Measurements from ENCODE around the gene FAM184A. TPM values are rescaled to one million over a fixed set of nuclear protein-coding genes. Genes with fewer than 3 reads are reported as not detected.
"Not testable (repeated sequence)": the region's sequence is repeated elsewhere in the genome, so short reads cannot be mapped to it uniquely, and the experiment has no call there.

The FAM184A gene
- total RNA-seq, 4 donors from 2014 or later = 3.0 to 14.3 (median 6.3) TPM

GRCh38 chr6:119122336-119122735 is 43.9 kb upstream of the FAM184A start:
- ATAC-seq (ENCODE audit: low FRiP score) = no peak
- no peak for TF ChIP-seq CTCF (IDR thresholded peaks at IDR 0.05)
- DNase-seq (ENCODE audit: low spot score) = no peak

- no peak for DNase-seq (ENCODE audit: low spot score)
- ATAC-seq (ENCODE audit: low FRiP score) = no peak
- TF ChIP-seq CTCF (IDR thresholded peaks at IDR 0.05) = no peak
These were observed 42.9 kb upstream of the FAM184A start for GRCh38 chr6:119121367-119121766.

- no peak for DNase-seq (ENCODE audit: low spot score)
- peak; percentile 66 for ATAC-seq (ENCODE audit: low FRiP score)
- no peak for TF ChIP-seq CTCF (IDR thresholded peaks at IDR 0.05)
These were observed 41.5 kb upstream of the FAM184A start for GRCh38 chr6:119119989-119120388.

GRCh38 chr6:119119062-119119461 is 40.6 kb upstream of the FAM184A start:
- ATAC-seq (ENCODE audit: low FRiP score); DNase-seq (ENCODE audit: low spot score): not testable (repeated sequence)

GRCh38 chr6:119116712-119117281 is 38.3 kb upstream of the FAM184A start:
- ATAC-seq (ENCODE audit: low FRiP score) (no peak), DNase-seq (ENCODE audit: low spot score) (no peak)
- TF ChIP-seq CTCF (IDR thresholded peaks at IDR 0.05) = no peak

- DNase-seq (ENCODE audit: low spot score) (no peak), ATAC-seq (ENCODE audit: low FRiP score) (no peak)
- TF ChIP-seq CTCF (IDR thresholded peaks at IDR 0.05) = no peak
These were observed 35.5 kb upstream of the FAM184A start for GRCh38 chr6:119113961-119114360.

GRCh38 chr6:119112812-119113530 is 34.5 kb upstream of the FAM184A start:
- TF ChIP-seq CTCF (IDR thresholded peaks at IDR 0.05) = no peak
- no peak for DNase-seq (ENCODE audit: low spot score)
- no peak for ATAC-seq (ENCODE audit: low FRiP score)
